GM18873 (cell line): Measurements from ENCODE around the gene COL4A2.
"Not testable (repeated sequence)": the region's sequence is repeated elsewhere in the genome, so short reads cannot be mapped to it uniquely, and the experiment has no call there.

Experiments used
- ATAC-seq: cut with Tn5 transposase; IDR thresholded peaks from one replicate; pipeline ENCODE4 v1.9.1; 2021; ENCODE audit warnings: mild to moderate bottlenecking, moderate library complexity, moderate number of reproducible peaks; ENCODE audit not compliant: unreplicated experiment, low FRiP score

The COL4A2 gene

GRCh38 chr13:110447801-110448200 is 140.7 kb downstream of the COL4A2 start:
- ATAC-seq: no peak

- ATAC-seq: no peak
These were observed 141.1 kb downstream of the COL4A2 start for GRCh38 chr13:110448230-110448629.

- no peak for ATAC-seq
These were observed 141.6 kb downstream of the COL4A2 start for GRCh38 chr13:110448677-110449076.

DNA sequence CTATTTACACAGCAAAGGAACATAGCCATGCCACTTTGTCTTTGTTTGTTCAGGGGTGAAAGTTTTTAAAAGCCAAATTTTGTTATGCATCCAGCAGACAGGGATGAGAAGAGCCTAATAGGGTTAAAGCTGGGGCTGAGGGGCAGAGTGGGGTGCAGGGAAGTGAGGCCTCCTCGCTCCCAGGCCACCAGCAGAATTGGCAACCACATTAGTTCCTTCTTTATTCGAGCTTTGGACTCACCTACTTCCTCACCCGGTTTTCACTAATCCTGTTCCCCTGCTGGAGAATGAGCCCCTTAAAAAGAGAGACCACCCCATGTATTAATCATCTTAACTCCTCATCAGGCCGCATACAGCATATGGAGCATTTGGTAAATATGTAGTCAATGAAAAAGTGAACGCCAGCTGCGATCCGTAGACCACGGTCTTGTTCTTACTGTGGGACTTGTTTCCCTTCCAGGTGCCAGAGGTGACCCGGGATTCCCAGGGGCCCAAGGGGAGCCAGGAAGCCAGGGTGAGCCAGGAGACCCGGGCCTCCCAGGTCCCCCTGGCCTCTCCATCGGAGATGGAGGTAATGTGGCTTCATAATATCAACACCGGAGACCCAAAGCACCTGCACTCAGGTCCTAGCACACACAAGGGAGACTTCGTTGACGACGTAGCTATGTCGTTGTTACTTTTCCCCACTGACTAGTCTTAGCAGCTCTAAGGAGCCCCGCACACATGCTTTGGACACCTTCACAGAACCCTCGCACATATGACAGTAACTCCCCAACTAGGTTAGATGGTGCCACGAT is 142.3 kb downstream of the COL4A2 start:
- no peak for ATAC-seq

DNA sequence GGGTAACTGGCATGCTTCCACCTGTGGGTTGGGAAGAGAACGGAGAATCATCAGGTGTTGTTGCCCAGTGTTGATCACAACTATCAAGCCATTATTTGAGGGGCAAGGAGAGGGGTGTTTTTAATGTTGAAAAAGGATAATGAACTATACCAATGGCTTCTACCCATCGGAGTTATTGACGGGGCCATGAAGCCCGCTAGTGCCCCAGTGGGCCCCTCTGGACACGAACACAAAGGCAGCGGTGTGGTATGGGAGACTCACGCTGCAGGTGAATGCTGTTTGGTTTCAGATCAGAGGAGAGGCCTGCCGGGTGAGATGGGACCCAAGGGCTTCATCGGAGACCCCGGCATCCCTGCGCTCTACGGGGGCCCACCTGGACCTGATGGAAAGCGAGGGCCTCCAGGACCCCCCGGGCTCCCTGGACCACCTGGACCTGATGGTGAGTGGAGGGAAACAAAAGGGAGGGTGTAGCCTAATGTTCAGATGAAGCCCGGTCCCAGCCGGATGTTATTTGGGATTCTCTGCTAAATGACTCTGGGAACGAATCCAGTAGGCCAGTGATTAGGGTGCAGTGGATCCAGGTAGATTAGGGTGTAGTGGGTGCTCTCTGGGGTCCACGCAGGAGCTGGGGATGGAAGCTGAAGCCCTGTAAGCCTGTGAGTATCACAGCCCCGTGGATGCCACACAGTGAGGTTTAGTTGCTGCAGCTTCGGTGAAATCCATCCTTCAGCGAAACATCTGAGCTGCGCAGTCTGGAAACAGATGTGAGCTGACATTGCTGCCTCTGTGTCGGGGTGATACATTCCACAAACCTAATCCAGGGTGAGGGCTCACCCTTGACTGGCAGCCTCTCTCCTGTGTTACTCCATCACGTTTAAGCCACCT is 143.2 kb downstream of the COL4A2 start:
- no peak for ATAC-seq

DNA sequence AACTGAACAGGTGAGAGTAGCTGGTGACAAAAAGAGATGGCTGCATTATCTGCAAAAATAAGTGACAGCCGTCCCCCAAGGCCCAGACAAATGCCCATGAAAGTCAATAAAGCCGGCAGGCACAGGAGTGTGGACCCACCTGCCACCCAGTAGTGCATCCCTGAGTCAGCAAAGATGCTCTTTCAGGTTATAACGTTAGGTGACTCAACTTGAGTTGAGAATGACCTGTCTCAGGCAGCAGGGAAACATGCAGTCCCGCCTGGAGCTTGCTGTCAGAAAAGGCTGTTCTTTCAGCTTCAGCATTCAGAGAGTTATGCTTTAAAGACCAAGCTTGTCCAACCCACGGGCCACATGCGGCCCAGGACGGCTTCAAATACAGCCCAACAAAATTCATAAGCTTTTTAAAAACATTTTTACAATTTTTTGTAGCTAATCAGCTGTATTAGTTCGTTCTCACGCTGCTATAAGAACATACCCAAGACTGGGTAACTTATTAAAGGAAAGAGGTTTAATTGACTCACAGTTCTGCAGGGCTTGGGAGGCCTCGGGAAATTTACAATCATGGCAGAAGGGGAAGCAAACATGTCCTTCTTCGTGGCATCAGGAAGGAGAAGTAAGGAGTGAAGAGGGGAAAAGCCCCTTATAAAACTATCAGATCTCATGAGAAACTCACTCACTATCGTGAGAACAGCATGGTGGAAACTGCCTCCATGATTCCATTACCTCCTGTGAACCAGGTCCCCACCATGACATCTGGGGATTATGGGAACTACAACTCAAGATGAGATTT is 144.1 kb downstream of the COL4A2 start:
- ATAC-seq: no peak

DNA sequence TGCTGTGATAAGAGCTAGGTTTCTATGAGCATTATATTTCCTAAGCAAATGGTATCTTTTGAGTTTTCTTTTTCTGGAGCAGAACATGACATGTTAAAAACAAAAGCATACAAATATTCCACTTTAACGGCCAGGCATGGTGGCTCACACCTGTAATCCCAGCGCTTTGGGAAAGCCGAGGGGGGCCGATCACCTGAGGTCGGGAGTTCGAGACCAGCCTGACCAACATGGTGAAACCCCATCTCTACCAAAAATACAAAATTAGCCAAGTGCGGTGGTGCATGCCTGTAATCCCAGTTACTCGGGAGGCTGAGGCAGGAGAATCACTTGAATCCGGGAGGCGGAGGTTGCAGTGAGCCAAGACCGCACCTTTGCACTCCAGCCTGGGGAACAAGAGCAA is 146.0 kb downstream of the COL4A2 start:
- not testable (repeated sequence) for ATAC-seq

DNA sequence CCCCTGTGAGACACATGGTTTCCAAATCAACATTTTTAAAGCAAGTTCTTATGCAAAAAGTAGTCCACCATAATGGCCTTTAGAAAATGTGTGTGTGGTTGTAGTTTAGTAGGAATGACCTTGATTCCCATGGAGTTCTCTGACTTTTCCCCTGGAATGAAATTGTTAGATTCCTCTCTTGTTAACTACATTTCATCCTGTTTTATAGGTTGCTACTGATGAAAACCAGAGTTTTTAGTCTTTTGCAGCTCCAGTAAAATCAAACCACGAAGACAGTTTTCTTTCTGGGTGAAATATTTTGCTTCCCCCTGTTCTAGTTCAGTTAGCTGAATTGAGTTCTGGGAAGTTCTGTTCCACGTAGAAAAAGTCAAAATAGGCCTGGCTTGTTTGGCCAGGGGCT is 146.7 kb downstream of the COL4A2 start:
- ATAC-seq: no peak

GRCh38 chr13:110454227-110454859 is 147.3 kb downstream of the COL4A2 start:
- ATAC-seq: no peak

DNA sequence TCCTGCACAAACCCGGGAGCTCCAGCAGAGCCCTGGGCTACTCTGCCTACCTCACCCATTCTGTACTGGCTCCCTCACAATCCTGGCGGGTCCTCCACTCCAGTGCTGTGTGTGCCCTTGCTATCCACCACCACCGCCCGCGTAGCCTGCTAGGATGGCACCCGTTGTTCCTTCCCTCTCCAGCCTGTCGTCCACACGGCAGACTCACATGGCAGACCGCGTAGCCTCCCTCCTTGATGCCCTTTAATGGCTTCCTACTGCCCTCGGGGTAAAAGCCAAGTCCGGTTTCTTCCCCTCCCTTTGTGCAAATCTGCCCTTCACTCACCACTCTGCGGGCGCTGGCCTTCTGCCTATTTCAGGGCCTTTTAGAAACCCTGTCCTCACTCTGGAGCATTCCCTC is 147.9 kb downstream of the COL4A2 start:
- ATAC-seq: no peak

- no peak for ATAC-seq
These were observed 148.4 kb downstream of the COL4A2 start for GRCh38 chr13:110455444-110455843.

DNA sequence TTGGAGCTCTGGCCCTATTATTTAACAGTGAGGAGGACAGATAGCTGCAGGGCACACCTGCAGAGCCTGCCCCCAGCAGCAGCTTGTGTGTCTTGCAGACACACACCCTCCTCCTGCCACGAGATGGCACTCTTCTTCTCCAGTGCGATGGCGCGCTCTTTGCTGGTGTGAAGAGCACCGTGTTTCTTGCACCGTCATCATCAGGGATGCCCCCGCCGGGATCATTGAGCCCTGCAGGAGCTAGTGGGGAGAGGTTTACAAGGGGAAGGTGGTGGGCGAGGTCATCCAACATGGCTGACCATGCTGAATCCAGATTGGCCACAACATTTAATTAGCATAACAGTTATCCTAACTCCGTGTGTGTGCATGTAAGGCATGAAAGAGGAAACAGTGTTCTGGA is 148.9 kb downstream of the COL4A2 start:
- peak; percentile 92 for ATAC-seq

GRCh38 chr13:110456550-110456949 is 149.5 kb downstream of the COL4A2 start:
- no peak for ATAC-seq

DNA sequence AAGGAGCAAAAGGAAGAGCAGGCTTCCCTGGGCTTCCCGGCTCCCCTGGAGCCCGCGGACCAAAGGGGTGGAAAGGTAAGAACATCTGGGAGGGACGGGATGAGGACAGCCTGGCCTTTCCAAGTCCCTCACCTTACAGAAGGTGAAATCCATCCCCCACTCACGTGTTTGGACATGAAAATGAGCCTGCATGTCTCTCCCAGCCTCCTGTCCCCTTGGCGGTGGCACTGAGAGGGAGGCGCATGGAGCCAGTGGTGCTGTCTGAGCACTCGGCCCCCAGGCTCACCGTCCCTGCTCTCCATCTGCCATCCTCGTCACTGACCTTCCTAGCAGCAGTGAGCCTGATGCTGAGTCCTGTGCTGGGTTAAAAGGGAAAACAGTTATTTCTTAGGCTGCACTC is 150.3 kb downstream of the COL4A2 start:
- no peak for ATAC-seq

DNA sequence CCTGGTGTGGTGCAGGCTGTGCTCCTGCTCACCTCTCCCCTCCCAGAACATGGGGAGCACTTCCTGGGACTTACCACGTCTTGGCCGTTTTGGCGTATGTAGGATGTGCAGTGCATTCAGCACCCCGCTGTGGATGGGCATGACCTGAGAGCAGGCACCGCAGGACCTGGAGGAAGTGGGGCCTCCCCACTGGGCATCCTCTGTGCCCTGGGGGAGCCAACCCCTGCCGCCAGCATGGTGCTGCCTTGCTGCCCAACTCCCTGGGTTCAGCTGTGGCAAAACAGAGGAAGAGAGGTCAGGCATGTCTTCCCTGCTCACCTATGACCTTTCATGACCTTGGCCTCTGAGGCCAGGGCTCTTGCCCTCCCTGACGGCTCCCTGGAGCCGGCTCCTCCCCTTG is 150.9 kb downstream of the COL4A2 start:
- no peak for ATAC-seq

DNA sequence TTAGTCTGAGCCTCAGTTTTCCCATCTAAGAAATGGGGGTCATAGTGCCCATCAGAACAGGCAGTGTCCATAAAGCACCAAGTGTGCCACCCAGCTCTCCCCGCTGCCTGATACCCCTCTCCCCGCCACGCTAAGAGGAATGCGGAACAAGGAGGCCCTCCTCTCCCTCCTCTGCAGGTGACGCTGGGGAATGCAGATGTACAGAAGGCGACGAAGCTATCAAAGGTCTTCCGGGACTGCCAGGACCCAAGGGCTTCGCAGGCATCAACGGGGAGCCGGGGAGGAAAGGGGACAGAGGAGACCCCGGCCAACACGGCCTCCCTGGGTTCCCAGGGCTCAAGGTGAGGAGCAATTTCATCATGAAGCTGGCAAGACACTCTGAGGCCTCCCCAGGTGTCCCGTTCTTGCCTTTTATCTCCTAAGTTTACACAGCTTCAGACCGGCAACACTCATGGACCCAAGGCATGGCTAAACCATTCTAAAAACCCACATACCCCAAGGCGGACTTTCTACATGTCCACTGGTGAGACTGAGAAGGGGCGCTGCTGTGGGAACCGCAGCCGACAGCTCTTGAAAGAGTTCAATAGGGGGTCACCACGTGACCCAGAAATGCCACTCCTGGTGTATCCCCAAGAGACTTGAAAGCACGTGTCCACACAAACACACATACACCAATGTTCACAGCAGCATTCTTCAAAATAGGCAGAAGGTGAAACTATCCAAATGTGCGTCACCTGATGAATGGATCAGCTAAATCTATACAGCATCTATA is 151.7 kb downstream of the COL4A2 start:
- no peak for ATAC-seq

- no peak for ATAC-seq
These were observed 155.0 kb downstream of the COL4A2 start for GRCh38 chr13:110462091-110462490.

DNA sequence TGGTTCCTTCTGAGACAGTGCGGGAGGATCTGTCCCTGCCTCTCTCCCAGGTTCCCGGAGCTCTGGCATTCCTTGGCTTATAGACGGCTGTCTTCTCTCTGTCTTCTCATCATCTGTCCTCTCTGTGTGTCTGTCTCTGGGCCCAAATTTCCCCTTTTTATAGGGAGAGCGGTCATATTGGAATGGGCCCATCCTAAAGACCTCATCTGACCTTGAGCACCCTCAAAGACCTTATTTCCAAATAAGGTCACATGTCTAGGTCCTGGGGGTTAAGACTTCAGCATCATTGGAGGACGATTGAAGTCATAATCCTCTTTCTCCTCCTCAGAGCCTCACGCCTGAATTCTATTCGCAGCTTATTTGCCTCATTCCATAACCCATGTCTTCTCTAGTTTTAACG is 156.1 kb downstream of the COL4A2 start:
- no peak for ATAC-seq

DNA sequence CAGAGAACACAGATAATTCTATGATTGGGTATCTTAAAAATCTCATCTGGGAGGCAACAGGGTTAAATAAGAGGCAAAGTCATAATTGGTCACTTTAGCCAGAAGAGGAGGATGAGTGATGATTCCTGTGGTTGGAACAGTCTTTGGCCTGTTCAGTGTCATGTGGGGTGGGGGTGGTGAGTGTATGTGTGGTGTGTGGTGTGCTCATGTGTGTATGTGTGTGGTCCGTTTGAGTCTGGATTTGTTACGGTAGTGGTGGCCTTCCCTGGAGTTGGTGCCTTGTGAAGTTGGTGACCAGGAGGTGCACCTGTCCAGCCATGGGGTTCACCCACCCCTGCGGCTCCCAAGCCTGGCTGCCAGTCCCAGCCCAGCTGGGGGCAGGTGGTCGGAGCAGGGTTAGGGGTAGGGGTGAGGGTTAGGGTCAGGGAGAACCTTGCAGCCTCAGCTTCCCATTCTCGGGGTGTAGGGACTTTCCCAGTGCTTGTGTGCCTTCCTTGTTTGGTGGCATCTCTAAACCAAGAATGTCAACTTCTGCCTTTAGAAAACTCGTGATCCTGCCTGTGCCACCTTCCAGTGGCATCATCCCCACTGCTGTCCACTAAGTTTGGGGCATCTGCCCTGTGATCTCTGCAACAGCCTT is 156.9 kb downstream of the COL4A2 start:
- no peak for ATAC-seq
